Keratinocyte (primary cell): ENCODE measurements around the gene MOCS1. TPM values are rescaled to one million over a fixed set of nuclear protein-coding genes. Genes with fewer than 3 reads are reported as not detected.

Experiments used
- DNase-seq: peaks from one replicate; pipeline ENCODE4 v3.0.0-alpha.2; 2011; ENCODE audit warnings: low read depth, missing footprints, low spot score
- FAIRE-seq: peaks from 2 replicates; lab custom pipeline; 2011; peaks lifted over from hg19 to GRCh38; lab: Jason Lieb, UNC
- H2AFZ ChIP-seq: 2 replicates; pipeline ENCODE4 v1.6.0; 2012; ENCODE audit warnings: low read length, control low read depth, inconsistent platforms; ENCODE audit not compliant: control insufficient read depth
- H3K27ac ChIP-seq: 2 replicates; pipeline ENCODE4 v1.5.1; 2011; ENCODE audit warnings: low read length; ENCODE audit not compliant: control insufficient read depth, insufficient read depth
- H3K27me3 ChIP-seq: 3 replicates; pipeline ENCODE4 v1.6.0; 2011; ENCODE audit warnings: low read length; ENCODE audit not compliant: control insufficient read depth, insufficient read depth; ENCODE audit errors: extremely low read depth
- H3K36me3 ChIP-seq, 2 experiments: 2 replicates in 1 of 2; 3 replicates in 1 of 2; pipeline ENCODE4 v1.5.1; 2011; ENCODE audit warnings: low read length in 2 of 2, mild to moderate bottlenecking in 1 of 2; ENCODE audit not compliant: control insufficient read depth in 2 of 2, insufficient read depth in 2 of 2; ENCODE audit errors: extremely low read depth in 1 of 2
- H3K4me1 ChIP-seq: 3 replicates; pipeline ENCODE4 v1.5.1; 2011; ENCODE audit warnings: low read length; ENCODE audit not compliant: control insufficient read depth, insufficient read depth; ENCODE audit errors: extremely low read depth
- H3K4me2 ChIP-seq: 3 replicates; pipeline ENCODE4 v1.6.0; 2011; ENCODE audit warnings: low read depth, low read length; ENCODE audit not compliant: control insufficient read depth, insufficient read depth; ENCODE audit errors: extremely low read depth
- H3K4me3 ChIP-seq, 3 experiments: fragments of 200-600 bp in 1 of 3; sonication (generic) in 1 of 3; 2 replicates in 2 of 3; 3 replicates in 1 of 3; pipeline ENCODE4 v1.5.1; 2011 to 2016; ENCODE audit warnings: low read length in 3 of 3, mild to moderate bottlenecking in 3 of 3, control low read depth in 2 of 3, inconsistent platforms in 1 of 3, low read depth in 1 of 3, mixed read lengths in 1 of 3, mixed run types in 1 of 3, moderate library complexity in 1 of 3; ENCODE audit not compliant: control insufficient read depth in 2 of 3, insufficient read depth in 2 of 3; ENCODE audit errors: extremely low read depth in 1 of 3
- H3K79me2 ChIP-seq: 2 replicates; pipeline ENCODE4 v1.6.0; 2012; ENCODE audit warnings: low read length; ENCODE audit not compliant: control insufficient read depth, insufficient read depth
- H3K9ac ChIP-seq: 3 replicates; pipeline ENCODE4 v1.6.0; 2011; ENCODE audit warnings: low read length; ENCODE audit not compliant: control insufficient read depth, insufficient read depth; ENCODE audit errors: extremely low read depth
- H3K9me1 ChIP-seq: 3 replicates; pipeline ENCODE4 v1.6.0; 2011; ENCODE audit warnings: low read length; ENCODE audit not compliant: control insufficient read depth, insufficient read depth; ENCODE audit errors: extremely low read depth
- H3K9me3 ChIP-seq: 2 replicates; pipeline ENCODE4 v1.5.1; 2012; ENCODE audit warnings: low read depth, low read length; ENCODE audit not compliant: control insufficient read depth
- H4K20me1 ChIP-seq: 3 replicates; pipeline ENCODE4 v1.6.0; 2011; ENCODE audit warnings: low read length; ENCODE audit not compliant: control insufficient read depth, insufficient read depth; ENCODE audit errors: extremely low read depth
- EZH2 ChIP-seq: IDR thresholded peaks from one replicate; pipeline ENCODE4 v1.6.1; 2012; ENCODE audit warnings: inconsistent platforms, mild to moderate bottlenecking, low read length, moderate library complexity
- dilution Hi-C: fragments of 300-500 bp; cut with MboI; formaldehyde crosslinking; loops from one replicate; pipeline ENCODE4 v1.7.0; 2020; ENCODE audit warnings: low sequenced_read_pairs; ENCODE audit not compliant: extremely low pct_ligation_motif_present
- polyA plus RNA-seq, 5 experiments: library from polyadenylated mRNA; depleted of rRNA in 3 of 5; stranded (reverse) in 3 of 5; stranded (forward) in 1 of 5; unstranded in 1 of 5; fragments of >200 nt; gene quantifications; 1 replicate in 1 of 5; 2 replicates in 3 of 5; 3 replicates in 1 of 5; pipeline versions ENCODE4 v1.2.1 to v1.2.3, GENCODE V29; 2011 to 2012; ENCODE audit warnings: missing spikeins in 2 of 5, low read depth in 1 of 5, low replicate concordance in 1 of 5
- TF ChIP-seq, protein P1 (sequence below), 3 experiments: IDR thresholded peaks in 1 of 3; conservative IDR thresholded peaks in 1 of 3; optimal IDR thresholded peaks in 1 of 3; 2 replicates in 2 of 3; 3 replicates in 1 of 3; pipeline versions ENCODE3 to v1.5.1; 2011; ENCODE audit warnings: low read length in 3 of 3, mild to moderate bottlenecking in 3 of 3, moderate library complexity in 2 of 3, control low read depth in 1 of 3, inconsistent platforms in 1 of 3; ENCODE audit not compliant: insufficient read depth in 2 of 3; ENCODE audit errors: extremely low read depth in 1 of 3

MOCS1 gene
- polyA plus RNA-seq, 1 donor (not counting 4 experiments of a cell fraction or from before 2014, with no cell fraction given) = 2.2 TPM

DNA sequence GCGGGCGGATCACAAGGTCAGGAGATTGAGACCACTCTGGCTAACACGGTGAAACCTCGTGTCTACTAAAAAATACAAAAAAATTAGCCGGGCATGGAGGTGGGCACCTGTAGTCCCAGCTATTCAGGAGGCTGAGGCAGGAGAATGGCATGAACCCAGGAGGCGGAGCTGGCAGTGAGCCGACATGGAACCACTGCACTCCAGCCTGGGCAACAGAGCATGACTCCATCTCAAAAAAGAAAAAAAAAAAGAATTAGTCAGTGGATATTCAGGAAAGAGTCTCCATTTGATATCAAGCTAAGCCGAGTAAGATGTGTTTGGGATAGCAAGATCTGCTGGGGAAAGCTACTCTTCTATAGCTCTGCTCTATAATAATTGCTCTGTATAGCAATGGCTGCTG, 41.0 kb downstream of the MOCS1 start:
- no peaks in the 10 kb centered on the region for H3K9me1 ChIP-seq
- H3K27ac ChIP-seq = no peak overlapping the region
- no peak overlapping the region for H3K4me2 ChIP-seq
- dilution Hi-C loops = no loop called here
- TF ChIP-seq, protein P1, sequence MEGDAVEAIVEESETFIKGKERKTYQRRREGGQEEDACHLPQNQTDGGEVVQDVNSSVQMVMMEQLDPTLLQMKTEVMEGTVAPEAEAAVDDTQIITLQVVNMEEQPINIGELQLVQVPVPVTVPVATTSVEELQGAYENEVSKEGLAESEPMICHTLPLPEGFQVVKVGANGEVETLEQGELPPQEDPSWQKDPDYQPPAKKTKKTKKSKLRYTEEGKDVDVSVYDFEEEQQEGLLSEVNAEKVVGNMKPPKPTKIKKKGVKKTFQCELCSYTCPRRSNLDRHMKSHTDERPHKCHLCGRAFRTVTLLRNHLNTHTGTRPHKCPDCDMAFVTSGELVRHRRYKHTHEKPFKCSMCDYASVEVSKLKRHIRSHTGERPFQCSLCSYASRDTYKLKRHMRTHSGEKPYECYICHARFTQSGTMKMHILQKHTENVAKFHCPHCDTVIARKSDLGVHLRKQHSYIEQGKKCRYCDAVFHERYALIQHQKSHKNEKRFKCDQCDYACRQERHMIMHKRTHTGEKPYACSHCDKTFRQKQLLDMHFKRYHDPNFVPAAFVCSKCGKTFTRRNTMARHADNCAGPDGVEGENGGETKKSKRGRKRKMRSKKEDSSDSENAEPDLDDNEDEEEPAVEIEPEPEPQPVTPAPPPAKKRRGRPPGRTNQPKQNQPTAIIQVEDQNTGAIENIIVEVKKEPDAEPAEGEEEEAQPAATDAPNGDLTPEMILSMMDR (optimal IDR thresholded peaks at IDR 0.05 in 1 of 3, IDR thresholded peaks at IDR 0.05 in 1 of 3, conservative IDR thresholded peaks at IDR 0.05 in 1 of 3; ENCODE audit: extremely low read depth in 1 of 3, insufficient read depth in 2 of 3, low read length in 3 of 3) = no peak
- no peak for TF ChIP-seq EZH2
- DNase-seq = no peak
- no peak for FAIRE-seq
- no peaks in the 10 kb centered on the region for H3K36me3 ChIP-seq
- H3K9ac ChIP-seq = no peak overlapping the region
- no peaks in the 10 kb centered on the region for H3K79me2 ChIP-seq
- H3K27me3 ChIP-seq = no peaks in the 10 kb centered on the region
- no peaks in the 10 kb centered on the region for H3K4me1 ChIP-seq
- H4K20me1 ChIP-seq = no peaks in the 10 kb centered on the region
- H3K4me3 ChIP-seq = no peak overlapping the region
- no peak overlapping the region for H2AFZ ChIP-seq
- H3K9me3 ChIP-seq = no peaks in the 10 kb centered on the region

DNA sequence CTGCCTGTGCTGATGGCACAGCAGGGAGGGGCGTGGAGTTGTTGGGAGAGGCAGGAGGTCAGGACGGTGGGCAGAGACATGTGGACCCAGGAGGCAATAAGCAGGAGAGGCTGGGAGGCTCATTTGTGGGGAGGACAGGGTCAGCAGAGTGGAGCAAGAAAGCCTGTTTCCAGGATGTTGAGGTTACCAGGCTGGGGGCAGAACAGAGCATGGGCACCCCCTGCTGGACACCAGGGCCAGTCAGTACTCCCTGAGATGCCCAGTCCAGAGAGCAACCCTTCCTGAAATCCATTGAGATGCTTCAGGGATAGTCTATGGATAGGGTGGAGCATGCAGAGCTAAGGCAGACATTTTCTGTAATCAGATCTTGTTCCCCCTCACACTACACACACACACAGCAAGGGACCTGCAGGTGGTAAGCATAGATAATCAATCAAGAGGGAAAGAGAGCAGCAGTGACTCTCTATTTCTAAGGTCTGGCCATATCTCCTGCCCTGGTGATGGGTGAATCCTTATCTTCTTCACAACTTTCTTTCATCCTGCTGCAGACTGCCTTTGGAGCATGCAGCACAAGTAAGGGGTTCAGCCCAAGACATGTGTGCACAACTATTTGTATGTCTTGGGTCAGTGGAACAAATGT, 41.7 kb downstream of the MOCS1 start:
- Histone ChIP-seq H3K9me1 (no peaks in the 10 kb centered on the region), H3K36me3 (no peaks in the 10 kb centered on the region), H3K9ac (no peak overlapping the region), H2AFZ (no peak overlapping the region), H3K4me3 (no peak overlapping the region), H3K9me3 (no peaks in the 10 kb centered on the region), H3K4me2 (no peak overlapping the region), H4K20me1 (no peaks in the 10 kb centered on the region), H3K4me1 (no peaks in the 10 kb centered on the region), H3K79me2 (no peaks in the 10 kb centered on the region), H3K27me3 (no peaks in the 10 kb centered on the region), H3K27ac (no peak overlapping the region)
- FAIRE-seq = no peak
- dilution Hi-C loops = no loop called here
- no peak for DNase-seq
- TF ChIP-seq EZH2 = no peak
- TF ChIP-seq, protein P1 (optimal IDR thresholded peaks at IDR 0.05 in 1 of 3, IDR thresholded peaks at IDR 0.05 in 1 of 3, conservative IDR thresholded peaks at IDR 0.05 in 1 of 3; ENCODE audit: extremely low read depth in 1 of 3, insufficient read depth in 2 of 3, low read length in 3 of 3) = peak; percentile 50 to 88 (median 86)
